ENCODE results near the gene RFC4. TPM values are rescaled to one million over a fixed set of nuclear protein-coding genes. Genes with fewer than 3 reads are reported as not detected.

The RFC4 gene
- total RNA-seq, 1 donor from 2014 or later = 13.1 TPM

GRCh38 chr3:186826976-186827857 is 20.9 kb upstream of the RFC4 start:
- H2AFZ ChIP-seq (ENCODE audit: low read depth, low read length) = peak overlapping the region; percentile 81
- H3K4me3 ChIP-seq (ENCODE audit: insufficient read depth, low read depth, low read length) = peak overlapping the region; percentile 69
- no peaks in the 10 kb centered on the region for H3K36me3 ChIP-seq (ENCODE audit: insufficient read depth, low read length)
- H3K4me1 Mint-ChIP-seq (ENCODE audit: low read depth, unreplicated experiment) = peaks cover 14% of the 10 kb centered on the region
- H3K4me1 ChIP-seq (ENCODE audit: insufficient read depth, low read length) = peaks cover 26% of the 10 kb centered on the region
- FAIRE-seq (no peak), DNase-seq (ENCODE audit: low read depth) (peak; percentile 30)
- peaks cover 8% of the 10 kb centered on the region for H4K20me1 ChIP-seq (ENCODE audit: insufficient read depth, low read length)
- no peaks in the 10 kb centered on the region for H3K79me2 ChIP-seq (ENCODE audit: insufficient read depth, low read length)
- H3K27ac Mint-ChIP-seq (ENCODE audit: unreplicated experiment) = no peak overlapping the region
- peaks cover 42% of the 10 kb centered on the region for H3K27me3 Mint-ChIP-seq (ENCODE audit: low read depth, unreplicated experiment)
- H3K27ac ChIP-seq (ENCODE audit: low read depth, low read length) = peak overlapping the region; percentile 40
- H3K36me3 Mint-ChIP-seq (ENCODE audit: low read depth, unreplicated experiment) = peaks cover 2% of the 10 kb centered on the region
- TF ChIP-seq CTCF (IDR thresholded peaks at IDR 0.05; ENCODE audit: insufficient read depth, low read depth, low read length) (no peak), EZH2 (IDR thresholded peaks at IDR 0.05; ENCODE audit: insufficient read depth, low read length) (no peak)
- peaks cover 1% of the 10 kb centered on the region for H3K9me3 Mint-ChIP-seq (ENCODE audit: unreplicated experiment)
- H3K4me2 ChIP-seq (ENCODE audit: low read length) = peak overlapping the region; percentile 90
- peaks cover 44% of the 10 kb centered on the region for H3K27me3 ChIP-seq (ENCODE audit: insufficient read depth, low read length)
- H3K9me3 ChIP-seq (ENCODE audit: insufficient read depth, low read depth, low read length) = no peaks in the 10 kb centered on the region
- peak overlapping the region; percentile 77 for H3K4me3 Mint-ChIP-seq (ENCODE audit: unreplicated experiment)
- H3K9ac ChIP-seq (ENCODE audit: low read length) = peak overlapping the region; percentile 78

GRCh38 chr3:186826410-186826975 is 20.2 kb upstream of the RFC4 start:
- TF ChIP-seq CTCF (IDR thresholded peaks at IDR 0.05; ENCODE audit: insufficient read depth, low read depth, low read length) (no peak), EZH2 (IDR thresholded peaks at IDR 0.05; ENCODE audit: insufficient read depth, low read length) (no peak)
- Histone ChIP-seq H4K20me1 (ENCODE audit: insufficient read depth, low read length) (peaks cover 8% of the 10 kb centered on the region), H3K9ac (ENCODE audit: low read length) (peak overlapping the region; percentile 62), H3K4me2 (ENCODE audit: low read length) (peak overlapping the region; percentile 90), H3K79me2 (ENCODE audit: insufficient read depth, low read length) (no peaks in the 10 kb centered on the region), H2AFZ (ENCODE audit: low read depth, low read length) (peak overlapping the region; percentile 3), H3K4me1 (ENCODE audit: insufficient read depth, low read length) (peaks cover 29% of the 10 kb centered on the region), H3K27ac (ENCODE audit: low read depth, low read length) (no peak overlapping the region), H3K36me3 (ENCODE audit: insufficient read depth, low read length) (no peaks in the 10 kb centered on the region), H3K27me3 (ENCODE audit: insufficient read depth, low read length) (peaks cover 37% of the 10 kb centered on the region), H3K9me3 (ENCODE audit: insufficient read depth, low read depth, low read length) (no peaks in the 10 kb centered on the region), H3K4me3 (ENCODE audit: insufficient read depth, low read depth, low read length) (peak overlapping the region; percentile 69)
- FAIRE-seq (no peak), DNase-seq (ENCODE audit: low read depth) (no peak)
- Mint-ChIP-seq H3K27ac (ENCODE audit: unreplicated experiment) (no peak overlapping the region), H3K4me3 (ENCODE audit: unreplicated experiment) (peak overlapping the region; percentile 75), H3K9me3 (ENCODE audit: unreplicated experiment) (peaks cover 1% of the 10 kb centered on the region), H3K36me3 (ENCODE audit: low read depth, unreplicated experiment) (peaks cover 2% of the 10 kb centered on the region), H3K27me3 (ENCODE audit: low read depth, unreplicated experiment) (peaks cover 35% of the 10 kb centered on the region), H3K4me1 (ENCODE audit: low read depth, unreplicated experiment) (peaks cover 18% of the 10 kb centered on the region)

Data from astrocyte (in vitro differentiated cells and primary cell).